SKM-1 (cell line): ENCODE measurements around the gene SLC35E2B.

Source experiments
- DNase-seq: peaks from one replicate; lab custom pipeline; 2025; ENCODE audit not compliant: unreplicated experiment; lab: John Stamatoyannopoulos, UW

Gene SLC35E2B

DNA sequence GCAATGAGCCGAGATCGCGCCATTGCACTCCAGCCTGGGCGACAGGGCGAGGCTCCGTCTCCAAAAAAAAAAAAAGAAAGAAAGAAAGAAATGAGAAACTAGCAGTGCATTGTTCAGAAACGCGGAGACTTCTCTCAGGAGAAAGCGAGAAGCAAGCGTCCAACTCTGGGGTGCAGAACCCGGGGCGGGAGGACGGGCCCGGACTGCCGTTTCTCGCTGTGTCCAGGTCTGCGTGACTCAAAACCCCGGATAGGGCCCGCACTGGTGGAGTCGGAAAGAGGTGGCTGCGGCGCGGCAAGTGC, 77.7 kb downstream of the SLC35E2B start:
- DNase-seq: no peak

DNA sequence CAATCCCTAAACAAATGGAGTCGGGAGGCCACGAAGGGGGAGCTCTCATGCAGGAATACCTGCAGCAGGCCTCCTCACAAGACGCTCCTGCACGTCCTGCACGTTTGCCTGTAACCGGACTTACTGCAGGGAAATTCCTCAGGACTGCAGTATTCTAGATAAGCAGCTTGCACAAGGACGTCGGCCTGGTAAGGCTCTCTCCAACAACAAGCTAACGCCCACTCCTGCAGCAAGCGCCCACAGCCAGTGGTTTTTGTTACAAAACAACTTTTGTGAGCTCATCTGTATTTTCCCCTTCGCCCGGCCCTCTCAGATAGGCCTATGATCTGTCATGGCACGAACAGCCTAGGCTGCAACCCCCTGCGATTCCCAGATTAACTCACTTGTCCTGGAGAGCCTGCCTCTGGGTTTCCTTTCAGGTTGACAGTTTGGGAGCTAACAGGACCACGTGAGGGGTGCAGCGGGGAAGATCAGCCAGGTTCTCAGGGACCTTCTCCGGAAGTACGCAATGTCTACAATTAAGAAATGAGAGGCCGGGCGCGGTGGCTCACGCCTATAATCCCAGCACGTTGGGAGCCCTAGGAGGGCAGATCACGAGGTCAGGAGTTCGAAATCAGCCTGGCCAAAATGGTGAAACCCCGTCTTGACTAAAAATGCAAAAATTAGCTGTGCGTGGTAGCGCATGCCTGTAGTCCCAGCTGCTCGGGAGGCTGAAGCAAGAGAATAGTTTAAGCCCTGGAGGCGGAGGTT, 78.2 kb downstream of the SLC35E2B start:
- peak; percentile 50 for DNase-seq

DNA sequence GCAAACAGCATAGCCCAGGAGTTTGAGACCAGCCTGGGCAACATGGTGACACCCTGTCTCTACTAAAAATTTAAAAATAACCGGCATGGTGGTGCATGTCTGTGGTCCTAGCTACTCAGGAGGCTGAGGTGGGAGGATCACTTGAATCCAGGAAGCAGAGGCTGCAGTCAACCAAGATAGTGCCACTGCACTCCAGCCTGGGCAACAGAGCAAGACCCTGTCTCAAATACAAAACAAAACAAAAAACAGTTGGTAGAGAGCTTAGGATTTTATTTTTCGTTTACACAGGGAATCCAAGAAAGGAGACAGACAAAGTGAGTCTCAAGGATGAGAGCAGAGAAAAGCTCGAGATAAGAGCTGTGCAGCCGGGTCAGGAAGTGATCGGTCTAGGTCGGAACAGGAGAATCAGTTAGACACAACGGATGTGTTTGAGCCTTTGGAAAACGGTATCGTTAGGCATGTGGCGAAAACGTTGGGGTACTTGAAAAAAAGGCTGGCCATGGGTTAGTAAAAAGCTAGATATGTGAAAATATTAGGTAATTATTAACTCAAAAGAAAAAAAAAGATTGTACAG, 79.0 kb downstream of the SLC35E2B start:
- no peak for DNase-seq

DNA sequence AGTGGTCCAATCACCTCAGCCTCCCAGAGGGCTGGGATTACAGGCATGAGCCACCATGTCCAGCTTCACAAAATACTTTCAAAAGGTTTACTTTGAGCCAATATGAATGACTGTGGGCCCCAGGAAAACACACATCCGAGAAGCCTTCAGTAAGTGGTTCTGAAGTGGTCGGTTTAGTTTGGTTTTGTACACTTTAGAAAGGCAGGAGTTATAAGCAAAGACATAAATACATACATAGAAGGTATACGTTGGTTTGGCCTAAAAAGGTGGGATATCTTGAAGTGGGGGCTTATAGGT, 80.5 kb downstream of the SLC35E2B start:
- no peak for DNase-seq

DNA sequence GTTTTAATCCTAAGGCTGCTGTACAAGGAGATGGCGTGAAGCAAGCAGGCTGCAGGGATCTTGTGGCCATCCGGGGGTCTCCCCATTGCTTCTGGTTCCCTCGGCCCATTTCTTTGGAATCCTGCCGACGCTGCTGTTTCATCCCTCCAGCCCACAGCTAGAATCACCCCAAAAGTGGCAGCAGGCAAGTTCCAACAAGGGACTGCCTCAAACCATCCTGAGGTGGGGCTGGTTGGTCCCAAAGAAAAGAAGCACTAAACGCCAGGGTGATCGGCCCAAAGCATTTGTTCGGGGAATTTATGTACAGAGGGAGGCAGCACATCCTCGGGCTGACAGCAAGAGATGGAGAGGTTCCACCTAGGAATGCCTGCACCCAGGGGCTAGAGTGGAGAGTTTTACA, 81.8 kb downstream of the SLC35E2B start:
- no peak for DNase-seq

DNA sequence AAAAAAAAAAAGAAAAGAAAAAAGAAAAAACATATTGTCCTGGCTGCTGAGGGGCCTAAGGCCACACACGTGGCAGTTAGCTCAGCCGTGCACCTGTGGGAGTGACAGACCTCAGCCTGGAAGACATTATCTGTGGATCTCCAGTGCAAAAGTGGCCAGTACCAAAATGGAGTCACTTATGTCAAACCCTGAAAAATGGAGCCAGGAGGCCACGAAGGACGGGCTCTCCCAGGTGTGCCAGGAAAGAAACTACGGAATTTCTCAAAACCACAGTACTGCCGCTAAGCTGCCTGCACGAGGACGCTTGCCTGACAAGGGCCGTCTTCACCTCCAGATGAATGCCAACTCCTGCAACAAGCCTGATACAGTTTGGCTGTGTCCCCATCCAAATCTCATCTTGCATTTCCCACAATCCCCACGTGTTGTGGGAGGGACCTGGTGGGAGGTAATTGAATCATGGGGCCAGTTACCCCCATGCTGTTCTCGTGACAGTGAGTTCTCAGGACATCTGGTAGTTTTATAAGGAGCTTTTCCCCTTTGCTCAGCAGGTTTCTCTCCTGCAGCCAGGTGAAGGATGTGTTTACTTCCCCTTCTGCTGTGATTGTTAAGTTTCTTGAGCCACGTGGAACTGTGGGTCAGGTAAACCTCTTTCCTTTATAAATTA, 82.6 kb downstream of the SLC35E2B start:
- DNase-seq: no peak
